HL-60 (cell line): ENCODE data around the gene DXO.
"Not testable (repeated sequence)": the region's sequence is repeated elsewhere in the genome, so short reads cannot be mapped to it uniquely, and the experiment has no call there.

Source experiments
- CTCF ChIP-seq: IDR thresholded peaks from one replicate; pipeline ENCODE4 v1.5.1; 2011; ENCODE audit warnings: low read length, control low read depth, inconsistent platforms; ENCODE audit not compliant: insufficient read depth
- GABPA ChIP-seq: IDR thresholded peaks from 2 replicates; pipeline ENCODE4 v1.6.1; 2012; ENCODE audit warnings: low read depth
- POLR2AphosphoS5 ChIP-seq: IDR thresholded peaks from 2 replicates; pipeline ENCODE4 v1.6.1; 2012; ENCODE audit warnings: low read depth
- TF ChIP-seq, protein P1 (sequence below): IDR thresholded peaks from 2 replicates; pipeline ENCODE4 v1.6.1; 2012; ENCODE audit warnings: low read depth; ENCODE audit not compliant: insufficient replicate concordance

DNA sequence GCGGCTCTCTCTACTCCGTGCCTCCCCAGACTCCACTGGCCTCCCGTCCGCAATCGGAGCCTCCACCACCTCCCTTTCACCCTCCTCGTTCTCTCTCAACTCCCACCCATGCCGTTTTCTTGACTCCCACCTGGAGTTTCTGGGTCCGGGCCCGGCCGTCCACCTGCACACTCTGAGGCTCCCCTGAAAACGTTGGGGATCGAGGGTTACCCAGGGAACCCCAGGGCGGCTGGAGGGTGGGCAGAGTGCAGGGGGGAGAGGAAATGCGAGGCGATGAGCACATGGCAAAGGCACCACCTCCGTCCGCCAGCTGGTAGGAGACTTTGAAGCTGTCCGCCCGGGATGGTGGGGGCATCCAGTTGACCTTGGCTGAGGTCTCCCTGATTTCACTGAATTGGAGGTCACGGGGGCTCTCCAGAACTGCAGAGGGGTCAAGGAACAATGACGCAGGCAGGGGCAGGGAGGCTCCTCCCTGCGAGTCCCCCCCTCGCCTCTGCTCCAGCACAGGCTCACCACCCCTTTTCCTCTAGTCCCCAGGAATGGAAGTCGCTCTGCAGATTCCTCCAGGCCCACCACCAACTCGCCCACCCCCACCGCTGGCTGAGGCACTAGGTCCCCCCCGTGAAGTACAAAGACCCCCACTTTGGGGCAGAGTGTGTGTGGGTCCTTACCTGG lies 39.1 kb upstream of the DXO start:
- TF ChIP-seq, protein P1, sequence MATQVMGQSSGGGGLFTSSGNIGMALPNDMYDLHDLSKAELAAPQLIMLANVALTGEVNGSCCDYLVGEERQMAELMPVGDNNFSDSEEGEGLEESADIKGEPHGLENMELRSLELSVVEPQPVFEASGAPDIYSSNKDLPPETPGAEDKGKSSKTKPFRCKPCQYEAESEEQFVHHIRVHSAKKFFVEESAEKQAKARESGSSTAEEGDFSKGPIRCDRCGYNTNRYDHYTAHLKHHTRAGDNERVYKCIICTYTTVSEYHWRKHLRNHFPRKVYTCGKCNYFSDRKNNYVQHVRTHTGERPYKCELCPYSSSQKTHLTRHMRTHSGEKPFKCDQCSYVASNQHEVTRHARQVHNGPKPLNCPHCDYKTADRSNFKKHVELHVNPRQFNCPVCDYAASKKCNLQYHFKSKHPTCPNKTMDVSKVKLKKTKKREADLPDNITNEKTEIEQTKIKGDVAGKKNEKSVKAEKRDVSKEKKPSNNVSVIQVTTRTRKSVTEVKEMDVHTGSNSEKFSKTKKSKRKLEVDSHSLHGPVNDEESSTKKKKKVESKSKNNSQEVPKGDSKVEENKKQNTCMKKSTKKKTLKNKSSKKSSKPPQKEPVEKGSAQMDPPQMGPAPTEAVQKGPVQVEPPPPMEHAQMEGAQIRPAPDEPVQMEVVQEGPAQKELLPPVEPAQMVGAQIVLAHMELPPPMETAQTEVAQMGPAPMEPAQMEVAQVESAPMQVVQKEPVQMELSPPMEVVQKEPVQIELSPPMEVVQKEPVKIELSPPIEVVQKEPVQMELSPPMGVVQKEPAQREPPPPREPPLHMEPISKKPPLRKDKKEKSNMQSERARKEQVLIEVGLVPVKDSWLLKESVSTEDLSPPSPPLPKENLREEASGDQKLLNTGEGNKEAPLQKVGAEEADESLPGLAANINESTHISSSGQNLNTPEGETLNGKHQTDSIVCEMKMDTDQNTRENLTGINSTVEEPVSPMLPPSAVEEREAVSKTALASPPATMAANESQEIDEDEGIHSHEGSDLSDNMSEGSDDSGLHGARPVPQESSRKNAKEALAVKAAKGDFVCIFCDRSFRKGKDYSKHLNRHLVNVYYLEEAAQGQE = not testable (repeated sequence)
- not testable (repeated sequence) for TF ChIP-seq CTCF, POLR2AphosphoS5, GABPA
